KBM-7 (cell line): ENCODE measurements around the gene SNCAIP.
A peak's percentile ranks its signal among the peaks of the same experiment; 100 is the strongest.

Experiments
- DNase-seq: peaks from one replicate; pipeline ENCODE4 v3.0.0-alpha.2; 2015
- in situ Hi-C: fragments of 300-500 bp; cut with MboI; formaldehyde crosslinking; loops from 2 replicates; pipeline ENCODE4 v1.14.3; 2020; ENCODE audit warnings: low sequenced_read_pairs, low pct_unique_long_range_greater_than_20kb, mixed read lengths

SNCAIP gene

GRCh38 chr5:122390154-122390553 lies 78.1 kb downstream of the SNCAIP start:
- in situ Hi-C loops: no loop called here
- no peak for DNase-seq

- in situ Hi-C loops: no loop called here
- no peak for DNase-seq
Observed at GRCh38 chr5:122390694-122391093, 78.7 kb downstream of the SNCAIP start.

GRCh38 chr5:122391621-122392020 lies 79.6 kb downstream of the SNCAIP start:
- DNase-seq: no peak
- in situ Hi-C loops: no loop called here

GRCh38 chr5:122392224-122392623 lies 80.2 kb downstream of the SNCAIP start:
- in situ Hi-C loops: no loop called here

GRCh38 chr5:122392824-122393223 lies 80.8 kb downstream of the SNCAIP start:
- DNase-seq: no peak
- in situ Hi-C loops: no loop called here

More at GRCh38 chr5:122392224-122392623, 80.2 kb downstream of the SNCAIP start:
- no peak for DNase-seq

- no peak for DNase-seq
- in situ Hi-C loops: no loop called here
Observed at GRCh38 chr5:122394284-122394930, 82.4 kb downstream of the SNCAIP start.

- no peak for DNase-seq
- in situ Hi-C loops: no loop called here
Observed at GRCh38 chr5:122398016-122398415, 86.0 kb downstream of the SNCAIP start.

- in situ Hi-C loops: no loop called here
- no peak for DNase-seq
Observed at GRCh38 chr5:122400341-122400740, 88.3 kb downstream of the SNCAIP start.

- in situ Hi-C loops: no loop called here
- DNase-seq: no peak
Observed at GRCh38 chr5:122400938-122401337, 88.9 kb downstream of the SNCAIP start.

GRCh38 chr5:122401976-122402725 lies 90.1 kb downstream of the SNCAIP start:
- in situ Hi-C loops: no loop called here
- DNase-seq: no peak

GRCh38 chr5:122402955-122403685 lies 91.1 kb downstream of the SNCAIP start:
- in situ Hi-C loops: no loop called here
- no peak for DNase-seq

- in situ Hi-C loops: no loop called here
- DNase-seq: no peak
Observed at GRCh38 chr5:122404018-122404417, 92.0 kb downstream of the SNCAIP start.

GRCh38 chr5:122404653-122405362 lies 92.8 kb downstream of the SNCAIP start:
- in situ Hi-C loops: no loop called here
- DNase-seq: no peak

- in situ Hi-C loops: no loop called here
- DNase-seq: no peak
Observed at GRCh38 chr5:122405751-122406150, 93.7 kb downstream of the SNCAIP start.

GRCh38 chr5:122406181-122406580 lies 94.1 kb downstream of the SNCAIP start:
- DNase-seq: no peak
- in situ Hi-C loops: no loop called here

- DNase-seq: peak; percentile 11
- in situ Hi-C loops: no loop called here
Observed at GRCh38 chr5:122408592-122409224, 96.7 kb downstream of the SNCAIP start.

GRCh38 chr5:122412966-122413365 lies 100.9 kb downstream of the SNCAIP start:
- no peak for DNase-seq
- in situ Hi-C loops: no loop called here

- in situ Hi-C loops: no loop called here
- DNase-seq: no peak
Observed at GRCh38 chr5:122413722-122414121, 101.7 kb downstream of the SNCAIP start.
